Measurements from ENCODE around the gene OTOP3.

The OTOP3 gene

GRCh38 chr17:74920306-74920620 is 15.4 kb upstream of the OTOP3 start:
- H3K4me3 ChIP-seq (ENCODE audit: low read depth, low read length), result no peak overlapping the region
- no peak for DNase-seq (ENCODE audit: low read depth)

DNA sequence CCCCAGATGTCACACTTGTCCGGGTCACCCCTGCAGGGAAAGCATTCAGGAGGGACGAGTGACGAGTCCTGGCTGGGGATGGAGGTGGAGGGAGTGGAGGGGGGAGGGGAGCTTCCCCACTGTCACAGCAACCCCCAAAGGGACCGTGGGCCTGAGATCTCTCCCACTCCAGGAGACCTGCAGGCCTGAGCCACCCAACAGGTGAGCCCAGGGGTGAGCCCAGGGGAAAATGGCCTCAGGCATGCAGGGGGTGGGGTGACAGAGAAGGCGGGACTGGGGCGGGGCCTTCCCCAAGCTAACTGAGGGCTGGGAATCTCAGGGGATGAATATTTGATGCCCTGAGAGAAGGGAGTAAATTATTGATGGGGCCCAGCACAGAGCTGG is 15.1 kb upstream of the OTOP3 start:
- DNase-seq (ENCODE audit: low read depth), result no peak
- TF ChIP-seq, protein P1, sequence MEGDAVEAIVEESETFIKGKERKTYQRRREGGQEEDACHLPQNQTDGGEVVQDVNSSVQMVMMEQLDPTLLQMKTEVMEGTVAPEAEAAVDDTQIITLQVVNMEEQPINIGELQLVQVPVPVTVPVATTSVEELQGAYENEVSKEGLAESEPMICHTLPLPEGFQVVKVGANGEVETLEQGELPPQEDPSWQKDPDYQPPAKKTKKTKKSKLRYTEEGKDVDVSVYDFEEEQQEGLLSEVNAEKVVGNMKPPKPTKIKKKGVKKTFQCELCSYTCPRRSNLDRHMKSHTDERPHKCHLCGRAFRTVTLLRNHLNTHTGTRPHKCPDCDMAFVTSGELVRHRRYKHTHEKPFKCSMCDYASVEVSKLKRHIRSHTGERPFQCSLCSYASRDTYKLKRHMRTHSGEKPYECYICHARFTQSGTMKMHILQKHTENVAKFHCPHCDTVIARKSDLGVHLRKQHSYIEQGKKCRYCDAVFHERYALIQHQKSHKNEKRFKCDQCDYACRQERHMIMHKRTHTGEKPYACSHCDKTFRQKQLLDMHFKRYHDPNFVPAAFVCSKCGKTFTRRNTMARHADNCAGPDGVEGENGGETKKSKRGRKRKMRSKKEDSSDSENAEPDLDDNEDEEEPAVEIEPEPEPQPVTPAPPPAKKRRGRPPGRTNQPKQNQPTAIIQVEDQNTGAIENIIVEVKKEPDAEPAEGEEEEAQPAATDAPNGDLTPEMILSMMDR (IDR thresholded peaks at IDR 0.05; ENCODE audit: low read depth, low read length, missing control alignments), result no peak

More at GRCh38 chr17:74920306-74920620, 15.4 kb upstream of the OTOP3 start:
- TF ChIP-seq, protein P1 (IDR thresholded peaks at IDR 0.05; ENCODE audit: low read depth, low read length, missing control alignments), result no peak

GRCh38 chr17:74921026-74921681 is 14.5 kb upstream of the OTOP3 start:
- TF ChIP-seq, protein P1 (IDR thresholded peaks at IDR 0.05; ENCODE audit: low read depth, low read length, missing control alignments), result no peak
- DNase-seq (ENCODE audit: low read depth), result no peak
- H3K4me3 ChIP-seq (ENCODE audit: low read depth, low read length), result no peak overlapping the region

More for the DNA sequence above, 15.1 kb upstream of the OTOP3 start:
- no peak overlapping the region for H3K4me3 ChIP-seq (ENCODE audit: low read depth, low read length)

GRCh38 chr17:74921769-74922168 is 13.9 kb upstream of the OTOP3 start:
- TF ChIP-seq, protein P1 (IDR thresholded peaks at IDR 0.05; ENCODE audit: low read depth, low read length, missing control alignments), result no peak
- no peak for DNase-seq (ENCODE audit: low read depth)
- H3K4me3 ChIP-seq (ENCODE audit: low read depth, low read length), result no peak overlapping the region

DNA sequence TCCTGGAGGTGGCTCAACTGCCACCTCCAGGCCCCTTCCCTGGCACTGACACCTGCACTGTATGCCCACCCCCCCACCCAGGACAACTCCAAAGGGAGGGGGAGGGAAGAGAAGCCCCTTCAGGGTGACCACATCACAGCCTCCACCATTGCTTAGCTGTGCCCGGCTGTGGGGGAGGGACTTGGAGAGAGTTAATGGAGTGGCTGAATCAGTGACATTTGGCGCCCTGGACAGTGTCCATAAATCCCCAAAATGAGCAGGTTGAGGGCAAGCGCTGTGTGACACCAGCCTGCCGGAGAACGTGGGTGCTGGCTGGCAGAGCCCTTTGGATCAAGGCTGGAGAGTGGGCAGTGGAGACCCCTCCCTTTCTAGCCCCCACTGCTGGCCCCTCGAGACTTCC is 13.5 kb upstream of the OTOP3 start:
- H3K4me3 ChIP-seq (ENCODE audit: low read depth, low read length), result no peak overlapping the region
- TF ChIP-seq, protein P1 (IDR thresholded peaks at IDR 0.05; ENCODE audit: low read depth, low read length, missing control alignments), result no peak
- no peak for DNase-seq (ENCODE audit: low read depth)

- H3K4me3 ChIP-seq (ENCODE audit: low read depth, low read length), result no peak within 1 kb of the TSS
- TF ChIP-seq, protein P1 (IDR thresholded peaks at IDR 0.05; ENCODE audit: low read depth, low read length, missing control alignments), result no peak
- no peak for DNase-seq (ENCODE audit: low read depth)
These were observed 12.8 kb upstream of the OTOP3 start, which contains the start of gene USH1G for GRCh38 chr17:74922694-74923537. USH1G (minus strand) TSS chr17:74923255; CDS start chr17:74923073, 182 bp downstream.

Measured in GM12864 (cell line).